Measurements from ENCODE around the gene HINT3. TPM values are rescaled to one million over a fixed set of nuclear protein-coding genes. Genes with fewer than 3 reads are reported as not detected.

The HINT3 gene
- total RNA-seq, 6 experiments from 2014 or later = 8.5 to 16.6 (median 14.3) TPM

GRCh38 chr6:126027601-126028000, 71.0 kb downstream of the HINT3 start:
- TF ChIP-seq POLR2A (IDR thresholded peaks at IDR 0.05) = no peak
- no peak for TF ChIP-seq CTCF (IDR thresholded peaks at IDR 0.05)
- no peak for ATAC-seq
- Histone ChIP-seq H3K4me3 (no peak overlapping the region), H3K4me1 (no peaks in the 10 kb centered on the region), H3K27me3 (no peaks in the 10 kb centered on the region), H3K9me3 (no peaks in the 10 kb centered on the region), H3K27ac (no peak overlapping the region), H3K36me3 (peaks cover 0 to 28% (median 2%) of the 10 kb centered on the region in 4 donors)
- intact Hi-C loops (cut with DNase I) = no loop called here
- DNase-seq = no peak

Small RNAs within 50 kb of the gene (small RNA-seq; reads per million reads assigned to genes)
- 0 reads per million in 2 experiments for gene RNA5SP216

Other genes with a start within 250 kb of the HINT3 start
- 1 to 10 TPM in 3 of 6 experiments, under 1 TPM in 3; 0.74 to 2.6 (median 1.6) TPM for gene HEY2, start 207.1 kb upstream of the HINT3 start, total RNA-seq
- 10 to 100 TPM; 11.4 to 71.8 (median 23.0) TPM for gene NCOA7, start 165.8 kb upstream of the HINT3 start, total RNA-seq
- 10 to 100 TPM; 12.6 to 36.0 (median 25.3) TPM for gene TRMT11, start 29.8 kb downstream of the HINT3 start, total RNA-seq